PC-9 (cell line): ENCODE results near the gene DNAH9.

ENCODE experiments used
- CTCF ChIP-seq: fragments of 200-600 bp; sonication (generic); conservative IDR thresholded peaks from 2 replicates; pipeline ENCODE4 v1.6.1; 2017; ENCODE audit warnings: mixed run types, antibody characterized with exemption, mild to moderate bottlenecking, moderate library complexity
- EZH2 ChIP-seq: fragments of 200-600 bp; sonication (generic); IDR thresholded peaks from 2 replicates; pipeline ENCODE4 v1.8.0; 2017; ENCODE audit warnings: antibody characterized with exemption, low read depth

- TF ChIP-seq CTCF (no peak), EZH2 (no peak)
These were observed 284.4 kb downstream of the DNAH9 start for GRCh38 chr17:11882716-11883115.
